Nephron progenitor cell (in vitro differentiated cells): ENCODE data around the gene CCL26.
A peak's percentile ranks its signal among the peaks of the same experiment; 100 is the strongest.
"Not testable (repeated sequence)": the region's sequence is repeated elsewhere in the genome, so short reads cannot be mapped to it uniquely, and the experiment has no call there.

Experiments used
- DNase-seq: peaks from one replicate; pipeline ENCODE4 v3.0.0; 2021
- H3K27ac Mint-ChIP-seq: 2 replicates; pipeline ENCODE4 v1.8.0; 2021; ENCODE audit warnings: mild to moderate bottlenecking, moderate library complexity, mixed read lengths
- H3K27me3 Mint-ChIP-seq: 2 replicates; pipeline ENCODE4 v1.8.0; 2021; ENCODE audit warnings: mild to moderate bottlenecking, low read depth, mixed read lengths; ENCODE audit not compliant: poor library complexity
- H3K36me3 Mint-ChIP-seq: 2 replicates; pipeline ENCODE4 v1.8.0; 2021; ENCODE audit warnings: low read depth, mixed read lengths
- H3K4me1 Mint-ChIP-seq: 2 replicates; pipeline ENCODE4 v1.8.0; 2021; ENCODE audit warnings: mixed read lengths
- H3K4me3 Mint-ChIP-seq: 2 replicates; pipeline ENCODE4 v1.8.0; 2021; ENCODE audit warnings: mild to moderate bottlenecking, moderate library complexity, mixed read lengths
- H3K9me3 Mint-ChIP-seq: 2 replicates; pipeline ENCODE4 v1.8.0; 2021; ENCODE audit warnings: mild to moderate bottlenecking, moderate library complexity, mixed read lengths
- CTCF ChIP-seq: fragments of 200-600 bp; sonication (generic); IDR thresholded peaks from 2 replicates; pipeline ENCODE4 v1.5.0; 2021; ENCODE audit warnings: antibody characterized with exemption

The CCL26 gene

GRCh38 chr7:75802552-75802821 lies 30.5 kb upstream of the CCL26 start:
- no peak for TF ChIP-seq CTCF
- Mint-ChIP-seq H3K27me3 (no peaks in the 10 kb centered on the region), H3K27ac (no peak overlapping the region), H3K9me3 (peaks cover 16% of the 10 kb centered on the region), H3K36me3 (peaks cover 6% of the 10 kb centered on the region), H3K4me3 (no peak overlapping the region), H3K4me1 (peaks cover 10% of the 10 kb centered on the region)
- no peak for DNase-seq

DNA sequence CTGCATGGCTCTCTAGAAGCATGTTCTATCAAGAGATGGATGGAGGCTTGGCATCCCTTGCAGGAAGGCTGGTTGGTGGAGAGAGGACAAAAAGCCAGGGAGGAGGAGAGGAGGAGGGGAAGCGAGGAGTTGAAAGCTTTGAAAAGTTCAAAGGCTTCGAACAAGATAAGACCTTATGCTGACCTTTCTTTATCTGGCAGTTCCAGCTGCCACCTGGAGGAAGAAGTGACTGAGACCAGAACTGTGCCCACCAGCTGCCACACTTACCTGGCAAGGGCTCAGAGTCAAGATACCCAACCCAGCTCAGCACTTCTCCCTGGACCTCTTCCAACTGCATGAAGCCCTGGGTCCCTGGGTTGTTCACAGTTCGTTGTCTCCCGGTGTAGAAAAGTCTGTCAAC lies 26.8 kb upstream of the CCL26 start:
- Mint-ChIP-seq H3K9me3 (no peaks in the 10 kb centered on the region), H3K36me3 (no peaks in the 10 kb centered on the region), H3K4me1 (peaks cover 24% of the 10 kb centered on the region), H3K27ac (no peak overlapping the region), H3K4me3 (no peak overlapping the region), H3K27me3 (peaks cover 4% of the 10 kb centered on the region)
- no peak for DNase-seq
- TF ChIP-seq CTCF = no peak

DNA sequence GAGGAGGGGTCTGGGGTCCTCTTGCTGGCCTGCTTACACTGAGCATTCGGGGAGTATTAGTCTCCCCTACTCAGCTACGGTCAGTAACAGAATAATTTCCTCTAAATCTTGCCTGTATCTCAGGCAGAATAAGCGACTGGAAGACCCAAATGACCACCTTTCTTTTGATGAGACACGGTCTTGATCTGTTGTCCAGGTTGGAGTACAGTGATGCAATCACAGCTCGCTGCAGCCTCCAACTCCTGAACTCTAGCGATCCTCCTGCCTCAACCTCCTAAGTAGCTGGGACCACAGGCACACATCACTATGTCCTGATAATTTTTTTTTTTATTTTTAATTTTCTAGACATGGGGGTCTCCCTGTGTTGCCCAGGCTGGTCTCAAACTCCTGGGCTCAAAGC lies 24.4 kb upstream of the CCL26 start:
- Mint-ChIP-seq H3K27me3 (peaks cover 4% of the 10 kb centered on the region), H3K36me3 (no peaks in the 10 kb centered on the region), H3K9me3 (no peaks in the 10 kb centered on the region), H3K4me3 (no peak overlapping the region), H3K27ac (no peak overlapping the region), H3K4me1 (peaks cover 24% of the 10 kb centered on the region)
- no peak for DNase-seq
- TF ChIP-seq CTCF = no peak

- H3K27me3 Mint-ChIP-seq = peaks cover 4% of the 10 kb centered on the region
- DNase-seq = no peak
- no peak for TF ChIP-seq CTCF
- no peaks in the 10 kb centered on the region for H3K9me3 Mint-ChIP-seq
- peaks cover 24% of the 10 kb centered on the region for H3K4me1 Mint-ChIP-seq
- H3K36me3 Mint-ChIP-seq = no peaks in the 10 kb centered on the region
- H3K27ac Mint-ChIP-seq = peak overlapping the region; percentile 89
- no peak overlapping the region for H3K4me3 Mint-ChIP-seq
Measured at GRCh38 chr7:75795831-75796285, 23.8 kb upstream of the CCL26 start.

DNA sequence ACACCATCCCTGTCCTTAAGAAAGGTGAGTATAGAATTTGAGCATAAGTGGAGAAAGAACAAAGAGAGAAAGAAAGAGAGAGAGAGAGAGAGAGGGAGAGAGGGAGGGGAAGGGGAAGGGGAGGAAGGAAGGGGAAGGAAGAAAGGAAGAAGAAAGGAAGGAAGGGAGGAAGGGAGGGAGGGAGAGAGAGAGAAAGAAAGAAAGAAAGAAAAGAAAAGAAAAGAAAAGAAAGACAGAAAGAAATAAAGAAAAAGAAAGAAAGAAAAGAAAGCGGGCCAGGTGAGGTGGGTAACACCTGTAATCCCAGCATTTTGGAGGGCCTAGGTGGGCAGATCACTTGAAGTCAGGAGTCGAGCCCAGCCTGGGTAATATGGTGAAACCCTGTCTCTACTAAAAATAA lies 21.7 kb upstream of the CCL26 start:
- H3K9me3 Mint-ChIP-seq = no peaks in the 10 kb centered on the region
- H3K4me1 Mint-ChIP-seq = peaks cover 22% of the 10 kb centered on the region
- H3K27ac Mint-ChIP-seq = no peak overlapping the region
- DNase-seq = no peak
- no peak overlapping the region for H3K4me3 Mint-ChIP-seq
- no peaks in the 10 kb centered on the region for H3K36me3 Mint-ChIP-seq
- peaks cover 7% of the 10 kb centered on the region for H3K27me3 Mint-ChIP-seq
- TF ChIP-seq CTCF = no peak

- DNase-seq, H3K36me3 Mint-ChIP-seq, H3K27me3 Mint-ChIP-seq, H3K27ac Mint-ChIP-seq, H3K4me3 Mint-ChIP-seq, H3K9me3 Mint-ChIP-seq: not testable (repeated sequence)
- peaks cover 14% of the 10 kb centered on the region for H3K4me1 Mint-ChIP-seq
Measured at GRCh38 chr7:75792567-75792966, 20.6 kb upstream of the CCL26 start.
